CD4-positive, alpha-beta T cell treated with Interferon gamma for 1 hour (primary cell): ENCODE data around the gene CLPX.
"Not testable (repeated sequence)": the region's sequence is repeated elsewhere in the genome, so short reads cannot be mapped to it uniquely, and the experiment has no call there.

ENCODE experiments used
- DNase-seq: peaks from one replicate; pipeline ENCODE4 v3.0.0-alpha.2; 2020

CLPX gene

GRCh38 chr15:65184868-65185717 lies at the start of gene CLPX:
Gene CLPX (minus strand): TSS chr15:65185342. CDS start chr15:65185153, 189 bp downstream.
- DNase-seq = peak; percentile 96

- DNase-seq = no peak
Observed at GRCh38 chr15:65233696-65234095, 48.6 kb upstream of the CLPX start.

GRCh38 chr15:65232520-65232919 lies 47.4 kb upstream of the CLPX start:
- no peak for DNase-seq

DNA sequence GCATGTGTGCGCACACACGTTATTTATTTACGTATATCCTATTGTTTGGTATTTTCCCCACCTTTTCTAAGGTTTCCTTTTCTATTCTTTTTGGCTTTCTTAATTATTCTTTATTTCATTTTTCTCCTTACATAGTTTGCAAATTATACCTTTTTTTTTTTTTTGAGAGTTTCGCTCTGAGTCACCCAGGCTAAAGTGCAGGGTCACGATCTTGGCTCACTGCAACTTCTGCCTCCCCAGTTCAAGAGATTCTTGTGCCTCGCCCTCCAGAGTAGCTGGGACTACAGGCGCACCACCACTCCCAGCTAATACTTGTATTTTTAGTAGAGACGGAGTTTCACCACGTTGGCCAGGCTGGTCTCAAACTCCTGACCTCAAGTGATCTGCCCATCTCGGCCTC lies 46.2 kb upstream of the CLPX start:
- DNase-seq = no peak

- DNase-seq = not testable (repeated sequence)
Observed at GRCh38 chr15:65226901-65227300, 41.8 kb upstream of the CLPX start.

DNA sequence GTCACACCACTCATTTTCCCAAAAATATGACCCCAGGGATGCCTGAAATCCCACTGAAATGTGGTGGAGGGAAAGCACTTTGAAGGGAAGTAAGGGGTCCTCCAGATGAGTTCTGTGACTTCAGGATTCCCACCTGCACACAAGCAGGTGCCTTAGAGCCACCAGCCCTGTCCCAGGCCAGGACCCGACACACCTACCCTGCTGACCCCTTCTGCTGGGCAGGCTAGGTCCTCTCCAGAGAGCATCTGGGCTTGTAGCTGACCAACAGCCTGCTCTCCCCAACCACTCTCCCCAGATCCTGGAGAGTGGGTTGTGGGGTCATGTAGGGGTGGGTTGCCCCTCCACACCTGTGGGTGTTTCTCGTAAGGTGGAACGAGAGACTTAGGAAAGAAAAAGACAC lies 41.1 kb upstream of the CLPX start:
- no peak for DNase-seq

- no peak for DNase-seq
Observed at GRCh38 chr15:65223996-65224395, 38.9 kb upstream of the CLPX start.

GRCh38 chr15:65222891-65223290 lies 37.7 kb upstream of the CLPX start:
- no peak for DNase-seq

DNA sequence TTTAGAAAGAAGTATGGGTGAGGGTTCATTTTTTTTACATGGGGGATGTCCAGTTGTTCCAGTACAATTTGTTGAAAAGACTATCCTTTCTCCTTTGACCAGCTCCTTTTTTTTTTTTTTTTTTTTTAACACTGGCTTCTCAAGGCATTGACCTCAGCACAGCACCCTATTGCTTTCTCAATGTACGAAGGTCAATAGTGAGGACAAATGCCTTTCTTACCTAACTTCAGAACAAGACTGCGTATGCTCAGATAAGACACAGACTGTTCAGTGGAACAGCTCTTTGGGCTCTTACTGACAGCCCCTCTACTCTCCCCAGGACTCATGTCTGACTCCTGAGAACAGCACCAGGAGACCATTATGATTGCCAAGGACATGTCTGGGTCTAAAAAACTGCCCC lies 36.6 kb upstream of the CLPX start:
- no peak for DNase-seq

DNA sequence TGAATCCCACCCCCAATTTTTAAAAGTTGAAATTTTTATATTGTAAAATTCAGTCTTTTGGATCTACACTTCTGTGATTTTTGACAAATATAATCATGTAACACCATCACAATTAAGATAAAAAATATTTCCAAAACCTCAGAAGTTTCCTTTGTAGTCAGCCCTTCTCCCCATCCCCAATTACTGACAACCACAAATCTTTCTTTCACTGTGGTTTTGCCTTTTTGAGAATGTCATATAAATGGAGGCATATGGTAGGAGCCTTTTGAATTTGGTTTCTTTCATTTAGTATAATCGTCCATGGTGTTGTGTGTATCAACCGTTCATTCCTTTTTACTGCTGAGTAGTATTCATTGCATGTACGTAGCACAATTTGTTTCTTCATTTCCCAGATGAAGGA lies 34.0 kb upstream of the CLPX start:
- DNase-seq = no peak

GRCh38 chr15:65217526-65218482 lies 32.7 kb upstream of the CLPX start:
- no peak for DNase-seq

DNA sequence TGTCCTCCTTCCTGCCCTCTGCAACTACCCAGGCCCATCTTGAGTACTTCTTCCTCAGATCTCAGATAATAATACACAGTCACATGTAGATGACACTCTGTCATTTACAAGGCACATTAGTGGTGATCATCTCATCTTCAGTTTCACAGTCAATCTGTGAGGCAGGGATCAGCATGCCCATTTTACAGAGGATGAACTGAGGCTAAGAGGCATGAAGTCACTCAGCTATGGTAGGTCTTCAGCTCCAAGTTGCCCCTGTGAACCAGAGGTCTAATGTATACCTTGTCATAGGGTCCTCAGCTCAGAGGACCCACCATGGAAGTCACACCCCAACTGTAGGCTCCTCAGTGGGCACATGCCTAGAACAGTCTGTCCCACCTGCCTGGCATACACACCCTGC lies 30.4 kb upstream of the CLPX start:
- no peak for DNase-seq

- no peak for DNase-seq
Observed at GRCh38 chr15:65214010-65214409, 28.9 kb upstream of the CLPX start.

- no peak for DNase-seq
Observed at GRCh38 chr15:65213241-65213640, 28.1 kb upstream of the CLPX start.

GRCh38 chr15:65212097-65212496 lies 27.0 kb upstream of the CLPX start:
- DNase-seq = peak; percentile 33

- DNase-seq = no peak
Observed at GRCh38 chr15:65211482-65211982, 26.4 kb upstream of the CLPX start.

- DNase-seq = no peak
Observed at GRCh38 chr15:65210770-65211481, 25.8 kb upstream of the CLPX start, which contains the start of gene CILP. Gene CILP (minus strand): TSS chr15:65211473. CDS start chr15:65209755, 1,718 bp downstream.

DNA sequence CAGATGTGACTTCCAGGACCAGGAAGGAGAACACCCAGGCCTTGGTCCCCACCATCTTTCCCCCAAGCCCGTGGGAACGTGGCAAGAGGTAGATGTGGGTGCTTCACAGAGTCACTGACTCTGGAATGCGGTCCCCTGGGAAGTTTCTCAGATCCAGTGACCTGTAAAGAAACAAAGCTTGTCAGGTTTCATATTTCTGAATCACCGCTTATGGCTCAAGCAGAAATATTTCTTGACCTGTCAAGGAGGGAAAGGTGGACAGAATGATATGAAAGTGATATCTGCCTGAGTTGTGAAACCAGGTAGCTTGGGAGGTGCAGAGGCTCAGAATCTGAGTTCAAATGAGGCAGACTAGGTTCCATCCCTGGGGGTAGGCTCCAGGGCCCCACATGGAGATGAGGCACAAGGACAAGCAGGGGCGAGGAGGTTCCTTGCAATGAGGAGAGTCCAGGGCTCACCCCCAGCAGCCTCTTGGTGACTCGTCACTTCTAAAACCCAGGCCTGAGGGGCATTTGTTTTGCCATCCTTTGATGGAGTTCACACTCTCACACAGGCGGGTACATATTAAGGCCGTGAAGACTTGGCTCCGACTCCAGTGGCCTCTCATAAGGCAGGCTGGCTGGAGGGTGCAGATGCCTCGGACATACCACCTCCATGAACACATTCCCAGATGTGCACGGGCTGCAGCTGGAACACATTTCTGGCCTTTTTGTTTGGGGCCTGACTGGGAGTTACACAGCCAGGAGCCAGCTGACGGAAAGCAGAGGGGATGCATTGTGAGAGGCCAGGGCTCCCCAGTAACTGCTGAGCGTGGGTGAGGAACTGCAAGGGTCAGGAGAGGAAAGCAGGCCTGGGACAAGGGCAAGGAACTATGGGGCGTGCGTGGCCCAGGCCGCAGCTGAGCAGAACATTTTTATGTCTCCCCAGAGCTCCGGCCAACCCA lies 24.8 kb upstream of the CLPX start:
- DNase-seq = no peak

- DNase-seq = no peak
Observed at GRCh38 chr15:65208647-65209046, 23.5 kb upstream of the CLPX start.

DNA sequence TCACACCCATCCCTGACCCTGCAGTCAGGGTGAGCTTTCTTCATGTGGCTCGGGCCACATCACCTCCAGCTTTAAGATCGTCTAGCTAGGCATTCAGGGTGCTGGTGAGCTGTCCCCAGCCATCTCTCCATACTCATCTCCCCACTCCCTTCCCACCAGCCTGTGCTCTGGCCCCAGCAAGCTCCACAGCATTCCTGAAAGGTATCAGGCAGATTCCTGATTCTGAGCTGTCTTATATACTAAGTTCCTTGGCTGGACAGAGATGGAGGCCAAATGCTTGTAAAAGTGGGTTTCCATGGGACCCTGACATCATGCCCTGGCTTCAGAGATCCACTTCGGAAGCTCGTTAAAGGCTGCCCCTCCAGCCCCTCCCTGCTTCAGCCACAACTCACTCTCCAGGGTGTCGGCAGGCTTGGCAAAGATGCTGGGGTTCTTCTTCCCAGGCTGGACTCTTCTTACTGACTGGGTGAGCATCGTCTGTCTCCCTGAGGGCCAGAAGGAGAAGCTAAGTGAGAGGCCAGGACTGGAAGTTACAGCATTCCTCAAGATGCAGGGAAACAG lies 22.2 kb upstream of the CLPX start:
- no peak for DNase-seq

DNA sequence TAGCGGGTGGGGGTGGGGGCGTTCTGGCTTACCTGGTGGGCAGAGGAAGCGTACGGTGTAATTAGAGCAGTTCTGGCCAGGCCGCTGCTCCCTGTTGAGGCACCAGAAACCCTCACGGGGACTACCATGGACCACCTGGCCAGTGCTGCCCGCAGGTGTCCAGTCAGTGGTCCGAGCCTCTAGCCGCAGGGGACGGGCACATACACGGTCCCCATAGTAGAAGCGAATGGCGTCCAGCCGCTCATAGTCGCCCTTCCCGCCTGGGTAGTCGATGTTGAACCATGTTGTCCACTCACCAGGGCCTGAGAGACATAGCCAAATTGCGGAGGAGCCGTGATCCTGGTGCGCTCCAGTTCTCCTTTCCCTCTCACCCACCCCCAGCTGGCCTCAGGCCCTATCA lies 21.6 kb upstream of the CLPX start:
- DNase-seq = no peak
